Measurements from ENCODE around the gene QSOX1. TPM values are rescaled to one million over a fixed set of nuclear protein-coding genes. Genes with fewer than 3 reads are reported as not detected.

Gene QSOX1
- total RNA-seq, 1 experiment from 2014 or later, result 12.1 TPM

DNA sequence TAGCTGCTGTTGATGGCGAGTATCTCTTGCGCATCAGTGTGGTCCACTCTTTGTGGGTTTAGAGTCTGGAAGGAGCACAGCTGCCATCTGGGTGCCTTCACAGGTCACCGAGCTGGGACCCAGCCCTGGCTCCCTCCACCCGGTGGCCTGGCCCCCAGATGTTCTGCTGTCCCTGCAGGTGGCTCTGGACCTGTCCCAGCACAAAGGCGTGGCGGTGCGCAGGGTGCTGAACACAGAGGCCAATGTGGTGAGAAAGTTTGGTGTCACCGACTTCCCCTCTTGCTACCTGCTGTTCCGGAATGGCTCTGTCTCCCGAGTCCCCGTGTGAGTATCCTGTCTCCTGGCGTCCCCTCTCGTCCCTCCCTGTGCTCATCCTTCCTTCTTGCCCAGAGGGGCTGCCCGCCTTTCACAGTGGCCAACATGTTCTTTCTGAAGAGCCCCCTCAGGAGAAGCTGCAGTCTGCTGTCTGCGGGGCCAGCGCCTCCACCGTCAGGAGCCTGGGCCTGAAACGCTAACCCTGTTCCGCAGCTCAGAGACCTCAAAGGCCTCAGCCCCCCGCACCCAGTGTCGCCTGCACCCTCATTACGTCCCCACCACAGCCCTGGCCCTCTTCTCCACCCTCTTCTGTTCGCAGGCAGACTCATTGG, 27.4 kb downstream of the QSOX1 start:
- H3K36me3 ChIP-seq (ENCODE audit: control insufficient read depth, insufficient read depth, low read length), result no peaks in the 10 kb centered on the region
- no peaks in the 10 kb centered on the region for H3K9me3 Mint-ChIP-seq (ENCODE audit: unreplicated experiment)
- no peaks in the 10 kb centered on the region for H3K36me3 Mint-ChIP-seq (ENCODE audit: insufficient read depth, unreplicated experiment)
- ChIA-PET POLR2A (no interaction called here), CTCF (no interaction called here)
- H3K4me3 Mint-ChIP-seq (ENCODE audit: unreplicated experiment), result no peak overlapping the region
- TF ChIP-seq, protein P1, sequence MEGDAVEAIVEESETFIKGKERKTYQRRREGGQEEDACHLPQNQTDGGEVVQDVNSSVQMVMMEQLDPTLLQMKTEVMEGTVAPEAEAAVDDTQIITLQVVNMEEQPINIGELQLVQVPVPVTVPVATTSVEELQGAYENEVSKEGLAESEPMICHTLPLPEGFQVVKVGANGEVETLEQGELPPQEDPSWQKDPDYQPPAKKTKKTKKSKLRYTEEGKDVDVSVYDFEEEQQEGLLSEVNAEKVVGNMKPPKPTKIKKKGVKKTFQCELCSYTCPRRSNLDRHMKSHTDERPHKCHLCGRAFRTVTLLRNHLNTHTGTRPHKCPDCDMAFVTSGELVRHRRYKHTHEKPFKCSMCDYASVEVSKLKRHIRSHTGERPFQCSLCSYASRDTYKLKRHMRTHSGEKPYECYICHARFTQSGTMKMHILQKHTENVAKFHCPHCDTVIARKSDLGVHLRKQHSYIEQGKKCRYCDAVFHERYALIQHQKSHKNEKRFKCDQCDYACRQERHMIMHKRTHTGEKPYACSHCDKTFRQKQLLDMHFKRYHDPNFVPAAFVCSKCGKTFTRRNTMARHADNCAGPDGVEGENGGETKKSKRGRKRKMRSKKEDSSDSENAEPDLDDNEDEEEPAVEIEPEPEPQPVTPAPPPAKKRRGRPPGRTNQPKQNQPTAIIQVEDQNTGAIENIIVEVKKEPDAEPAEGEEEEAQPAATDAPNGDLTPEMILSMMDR (IDR thresholded peaks at IDR 0.05; ENCODE audit: insufficient read depth in 1 of 2, low read depth in 1 of 2, low read length in 1 of 2, severe bottlenecking in 1 of 2, unreplicated experiment in 1 of 2), result no peak
- intact Hi-C loops (cut with micrococcal nuclease; ENCODE audit: unreplicated experiment), result no loop called here
- H3K9me3 ChIP-seq, result no peaks in the 10 kb centered on the region
- no peak for DNase-seq
- no peaks in the 10 kb centered on the region for H3K4me1 ChIP-seq
- no peaks in the 10 kb centered on the region for H3K27me3 ChIP-seq (replicated peaks; ENCODE audit: control insufficient read depth, insufficient read depth, low read length)
- no peaks in the 10 kb centered on the region for H3K4me1 Mint-ChIP-seq (ENCODE audit: low read depth, unreplicated experiment)
- H3K27me3 Mint-ChIP-seq (ENCODE audit: insufficient read depth, unreplicated experiment), result no peaks in the 10 kb centered on the region
- BruUV-seq (replicated peaks), result no TSS peak
- no peak overlapping the region for H3K4me3 ChIP-seq (ENCODE audit: low read depth, low read length)
- no peak overlapping the region for H3K27ac Mint-ChIP-seq (ENCODE audit: unreplicated experiment)

DNA sequence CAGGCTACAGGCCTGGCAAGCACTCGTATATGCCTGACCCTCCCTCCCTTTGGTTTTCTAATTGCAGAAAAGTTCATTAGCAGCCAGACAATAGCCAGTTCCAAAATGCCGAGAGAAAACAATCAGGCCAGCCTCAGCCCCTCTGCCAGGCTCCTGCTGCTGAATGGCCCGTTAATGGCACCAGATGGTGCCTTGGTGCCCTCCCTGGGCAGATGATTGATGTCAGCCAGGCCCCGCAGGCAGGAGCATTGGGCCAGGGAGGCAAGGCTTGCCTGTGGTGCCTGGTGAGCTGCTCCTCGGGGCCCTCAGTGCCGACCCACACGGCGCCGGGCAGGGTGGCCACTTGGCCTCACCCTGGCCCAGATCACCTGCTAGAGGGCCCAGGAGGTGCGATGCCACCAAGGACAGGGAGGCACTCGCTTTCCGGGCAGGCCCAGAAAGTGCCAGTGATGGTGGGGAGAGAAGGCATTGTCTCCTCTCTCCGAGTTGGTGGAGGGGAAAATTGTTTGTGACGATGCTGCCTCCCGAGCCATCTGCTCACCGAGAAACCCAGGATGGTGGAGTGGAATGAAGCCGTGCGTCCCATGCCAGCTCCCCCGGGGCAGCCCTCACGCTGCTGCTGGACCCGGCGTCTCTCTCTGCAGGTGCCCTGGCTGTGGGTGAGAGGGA, 28.1 kb downstream of the QSOX1 start:
- Mint-ChIP-seq H3K27me3 (ENCODE audit: insufficient read depth, unreplicated experiment) (no peaks in the 10 kb centered on the region), H3K36me3 (ENCODE audit: insufficient read depth, unreplicated experiment) (no peaks in the 10 kb centered on the region), H3K4me3 (ENCODE audit: unreplicated experiment) (no peak overlapping the region), H3K27ac (ENCODE audit: unreplicated experiment) (no peak overlapping the region), H3K9me3 (ENCODE audit: unreplicated experiment) (no peaks in the 10 kb centered on the region), H3K4me1 (ENCODE audit: low read depth, unreplicated experiment) (no peaks in the 10 kb centered on the region)
- intact Hi-C loops (cut with micrococcal nuclease; ENCODE audit: unreplicated experiment), result no loop called here
- no peaks in the 10 kb centered on the region for H3K36me3 ChIP-seq (ENCODE audit: control insufficient read depth, insufficient read depth, low read length)
- H3K4me3 ChIP-seq (ENCODE audit: low read depth, low read length), result no peak overlapping the region
- no TSS peak for BruUV-seq (replicated peaks)
- no peaks in the 10 kb centered on the region for H3K27me3 ChIP-seq (replicated peaks; ENCODE audit: control insufficient read depth, insufficient read depth, low read length)
- ChIA-PET CTCF (no interaction called here), POLR2A (no interaction called here)
- no peaks in the 10 kb centered on the region for H3K9me3 ChIP-seq
- no peak for DNase-seq
- no peaks in the 10 kb centered on the region for H3K4me1 ChIP-seq
- TF ChIP-seq, protein P1 (IDR thresholded peaks at IDR 0.05; ENCODE audit: insufficient read depth in 1 of 2, low read depth in 1 of 2, low read length in 1 of 2, severe bottlenecking in 1 of 2, unreplicated experiment in 1 of 2), result no peak

DNA sequence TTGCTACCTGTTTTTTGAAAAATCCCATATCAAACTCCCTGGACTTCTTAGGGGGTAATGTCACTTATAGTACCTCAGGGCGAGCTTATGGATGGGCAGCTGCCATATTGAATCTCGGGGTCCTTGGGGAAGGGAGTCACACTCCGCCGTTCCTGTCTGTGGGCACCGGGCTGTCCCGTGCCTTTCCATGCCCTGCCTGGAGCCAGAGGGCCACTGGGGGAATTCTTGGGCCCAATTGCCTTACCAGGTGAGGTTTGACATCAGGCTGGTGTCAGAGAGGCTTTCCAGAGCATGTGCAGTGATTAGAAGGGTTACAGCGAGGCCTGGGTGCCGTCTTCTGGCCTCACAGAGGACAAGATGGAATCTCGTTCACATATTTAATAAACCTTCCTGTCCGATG, 28.8 kb downstream of the QSOX1 start:
- H3K27ac Mint-ChIP-seq (ENCODE audit: unreplicated experiment), result no peak overlapping the region
- no peak overlapping the region for H3K4me3 ChIP-seq (ENCODE audit: low read depth, low read length)
- no peaks in the 10 kb centered on the region for H3K27me3 ChIP-seq (replicated peaks; ENCODE audit: control insufficient read depth, insufficient read depth, low read length)
- no peak for DNase-seq
- no peaks in the 10 kb centered on the region for H3K4me1 ChIP-seq
- no peaks in the 10 kb centered on the region for H3K36me3 Mint-ChIP-seq (ENCODE audit: insufficient read depth, unreplicated experiment)
- ChIA-PET POLR2A (no interaction called here), CTCF (no interaction called here)
- no peaks in the 10 kb centered on the region for H3K9me3 ChIP-seq
- no peaks in the 10 kb centered on the region for H3K36me3 ChIP-seq (ENCODE audit: control insufficient read depth, insufficient read depth, low read length)
- no peaks in the 10 kb centered on the region for H3K9me3 Mint-ChIP-seq (ENCODE audit: unreplicated experiment)
- BruUV-seq (replicated peaks), result no TSS peak
- no peaks in the 10 kb centered on the region for H3K27me3 Mint-ChIP-seq (ENCODE audit: insufficient read depth, unreplicated experiment)
- H3K4me3 Mint-ChIP-seq (ENCODE audit: unreplicated experiment), result no peak overlapping the region
- TF ChIP-seq, protein P1 (IDR thresholded peaks at IDR 0.05; ENCODE audit: insufficient read depth in 1 of 2, low read depth in 1 of 2, low read length in 1 of 2, severe bottlenecking in 1 of 2, unreplicated experiment in 1 of 2), result no peak
- intact Hi-C loops (cut with micrococcal nuclease; ENCODE audit: unreplicated experiment), result no loop called here
- H3K4me1 Mint-ChIP-seq (ENCODE audit: low read depth, unreplicated experiment), result no peaks in the 10 kb centered on the region
